Astrocyte of the spinal cord (primary cell): ENCODE measurements around the gene GPR12.

Experiments
- DNase-seq: peaks from one replicate; pipeline ENCODE4 v3.0.0; 2011; ENCODE audit warnings: low read depth, low spot score
- H3K4me3 ChIP-seq: 2 replicates; pipeline ENCODE4 v1.5.1; 2011; ENCODE audit warnings: low read depth, mild to moderate bottlenecking, low read length, moderate library complexity
- CTCF ChIP-seq: IDR thresholded peaks from 2 replicates; pipeline ENCODE4 v1.5.1; 2012; ENCODE audit warnings: low read depth, mild to moderate bottlenecking, low read length, inconsistent platforms
- in situ Hi-C: cut with HindIII; loops from 2 replicates; pipeline ENCODE4 v1.10.0; 2017; ENCODE audit warnings: low sequenced_read_pairs

Gene GPR12

GRCh38 chr13:26749285-26749684 is 11.3 kb downstream of the GPR12 start:
- no peak overlapping the region for H3K4me3 ChIP-seq
- no peak for DNase-seq
- in situ Hi-C loops: no loop called here
- no peak for TF ChIP-seq CTCF

GRCh38 chr13:26747706-26748105 is 12.9 kb downstream of the GPR12 start:
- DNase-seq: no peak
- in situ Hi-C loops: no loop called here
- H3K4me3 ChIP-seq: no peak overlapping the region
- no peak for TF ChIP-seq CTCF

GRCh38 chr13:26743971-26744370 is 16.6 kb downstream of the GPR12 start:
- no peak overlapping the region for H3K4me3 ChIP-seq
- no peak for DNase-seq
- no peak for TF ChIP-seq CTCF
- in situ Hi-C loops: no loop called here

- no peak overlapping the region for H3K4me3 ChIP-seq
- no peak for DNase-seq
Measured at GRCh38 chr13:26742691-26743358, 17.8 kb downstream of the GPR12 start.

GRCh38 chr13:26735677-26736076 is 24.9 kb downstream of the GPR12 start:
- in situ Hi-C loops: no loop called here
- no peak overlapping the region for H3K4me3 ChIP-seq
- no peak for DNase-seq
- no peak for TF ChIP-seq CTCF

More at GRCh38 chr13:26742691-26743358, 17.8 kb downstream of the GPR12 start:
- no peak for TF ChIP-seq CTCF
- in situ Hi-C loops: no loop called here

- in situ Hi-C loops: no loop called here
- H3K4me3 ChIP-seq: no peak overlapping the region
- no peak for DNase-seq
- no peak for TF ChIP-seq CTCF
Measured at GRCh38 chr13:26727633-26728032, 33.0 kb downstream of the GPR12 start.
